Measurements from ENCODE around the gene CLIP2.

CLIP2 gene

GRCh38 chr7:74300926-74301325 lies 11.7 kb downstream of the CLIP2 start:
- H3K79me2 ChIP-seq (ENCODE audit: insufficient read depth, low read length): no peaks in the 10 kb centered on the region
- TF ChIP-seq EZH2 (IDR thresholded peaks at IDR 0.05; ENCODE audit: borderline replicate concordance, low read depth, low read length, severe bottlenecking) (no peak), CTCF (IDR thresholded peaks at IDR 0.05; ENCODE audit: borderline replicate concordance, extremely low read depth, low read length, poor library complexity, severe bottlenecking) (no peak)
- H3K9ac ChIP-seq (ENCODE audit: low read depth, low read length): no peak overlapping the region
- no peak overlapping the region for H3K27ac ChIP-seq (ENCODE audit: low read length)
- H3K36me3 ChIP-seq (ENCODE audit: insufficient read depth, low read length): no peaks in the 10 kb centered on the region
- H3K4me3 ChIP-seq (ENCODE audit: low read depth in 1 of 2, low read length in 2 of 2): no peak overlapping the region
- H4K20me1 ChIP-seq (ENCODE audit: insufficient read depth, low read length): peaks cover 19% of the 10 kb centered on the region
- no peaks in the 10 kb centered on the region for H3K4me1 ChIP-seq (ENCODE audit: insufficient read depth, low read length)
- no peaks in the 10 kb centered on the region for H3K27me3 ChIP-seq (ENCODE audit: insufficient read depth, low read length, poor library complexity)
- no peak for ATAC-seq (ENCODE audit: insufficient read depth, low read depth)
- H3K9me3 ChIP-seq (ENCODE audit: insufficient read depth, low read length, severe bottlenecking): no peaks in the 10 kb centered on the region
- H2AFZ ChIP-seq (ENCODE audit: low read depth, low read length): no peak overlapping the region
- no peak for DNase-seq
- no peak overlapping the region for H3K4me2 ChIP-seq (ENCODE audit: insufficient read depth, low read length)

GRCh38 chr7:74302745-74303221 lies 13.6 kb downstream of the CLIP2 start:
- H3K4me3 ChIP-seq (ENCODE audit: low read depth in 1 of 2, low read length in 2 of 2): no peak overlapping the region
- H3K4me2 ChIP-seq (ENCODE audit: insufficient read depth, low read length): no peak overlapping the region
- no peak for ATAC-seq (ENCODE audit: insufficient read depth, low read depth)
- no peak overlapping the region for H3K27ac ChIP-seq (ENCODE audit: low read length)
- no peak for DNase-seq
- no peaks in the 10 kb centered on the region for H3K27me3 ChIP-seq (ENCODE audit: insufficient read depth, low read length, poor library complexity)
- no peaks in the 10 kb centered on the region for H3K4me1 ChIP-seq (ENCODE audit: insufficient read depth, low read length)
- H3K9ac ChIP-seq (ENCODE audit: low read depth, low read length): no peak overlapping the region
- H3K36me3 ChIP-seq (ENCODE audit: insufficient read depth, low read length): no peaks in the 10 kb centered on the region
- H2AFZ ChIP-seq (ENCODE audit: low read depth, low read length): no peak overlapping the region
- TF ChIP-seq CTCF (IDR thresholded peaks at IDR 0.05; ENCODE audit: borderline replicate concordance, extremely low read depth, low read length, poor library complexity, severe bottlenecking) (no peak), EZH2 (IDR thresholded peaks at IDR 0.05; ENCODE audit: borderline replicate concordance, low read depth, low read length, severe bottlenecking) (no peak)
- peaks cover 24% of the 10 kb centered on the region for H4K20me1 ChIP-seq (ENCODE audit: insufficient read depth, low read length)
- no peaks in the 10 kb centered on the region for H3K9me3 ChIP-seq (ENCODE audit: insufficient read depth, low read length, severe bottlenecking)
- H3K79me2 ChIP-seq (ENCODE audit: insufficient read depth, low read length): no peaks in the 10 kb centered on the region

GRCh38 chr7:74304550-74304949 lies 15.3 kb downstream of the CLIP2 start:
- no peak for ATAC-seq (ENCODE audit: insufficient read depth, low read depth)
- Histone ChIP-seq H3K79me2 (ENCODE audit: insufficient read depth, low read length) (no peaks in the 10 kb centered on the region), H4K20me1 (ENCODE audit: insufficient read depth, low read length) (peaks cover 27% of the 10 kb centered on the region)

More at GRCh38 chr7:74304550-74304949, 15.3 kb downstream of the CLIP2 start:
- H3K27ac ChIP-seq (ENCODE audit: low read length): no peak overlapping the region
- no peaks in the 10 kb centered on the region for H3K9me3 ChIP-seq (ENCODE audit: insufficient read depth, low read length, severe bottlenecking)
- H3K4me2 ChIP-seq (ENCODE audit: insufficient read depth, low read length): no peak overlapping the region
- no peak overlapping the region for H2AFZ ChIP-seq (ENCODE audit: low read depth, low read length)
- no peaks in the 10 kb centered on the region for H3K27me3 ChIP-seq (ENCODE audit: insufficient read depth, low read length, poor library complexity)
- H3K9ac ChIP-seq (ENCODE audit: low read depth, low read length): no peak overlapping the region
- no peak for DNase-seq
- H3K36me3 ChIP-seq (ENCODE audit: insufficient read depth, low read length): no peaks in the 10 kb centered on the region
- H3K4me3 ChIP-seq (ENCODE audit: low read depth in 1 of 2, low read length in 2 of 2): no peak overlapping the region
- no peaks in the 10 kb centered on the region for H3K4me1 ChIP-seq (ENCODE audit: insufficient read depth, low read length)
- TF ChIP-seq CTCF (IDR thresholded peaks at IDR 0.05; ENCODE audit: borderline replicate concordance, extremely low read depth, low read length, poor library complexity, severe bottlenecking): no peak
- no peak for TF ChIP-seq EZH2 (IDR thresholded peaks at IDR 0.05; ENCODE audit: borderline replicate concordance, low read depth, low read length, severe bottlenecking)
